ENCODE data around the gene TRAF3IP1.

DNA sequence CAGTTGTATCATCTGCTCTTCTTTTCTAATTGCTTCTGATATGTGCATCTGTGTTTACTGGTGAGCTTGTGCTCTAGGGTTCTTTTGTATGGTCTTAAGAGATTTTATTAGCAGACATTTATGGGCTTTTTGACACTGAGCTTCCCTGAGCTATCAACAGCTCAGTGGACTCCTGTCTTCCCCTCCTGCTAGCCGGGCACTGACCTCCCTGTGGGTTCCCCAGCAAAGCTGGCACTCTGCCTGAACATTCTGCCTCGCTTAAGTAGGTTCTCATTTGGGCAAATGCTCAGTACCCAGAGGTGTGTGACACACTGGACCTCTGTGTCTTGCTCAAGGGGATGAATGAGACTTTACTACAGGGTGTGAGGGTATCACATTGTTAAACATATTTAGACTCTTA is 15.8 kb downstream of the TRAF3IP1 start:
- TF ChIP-seq, protein P1, sequence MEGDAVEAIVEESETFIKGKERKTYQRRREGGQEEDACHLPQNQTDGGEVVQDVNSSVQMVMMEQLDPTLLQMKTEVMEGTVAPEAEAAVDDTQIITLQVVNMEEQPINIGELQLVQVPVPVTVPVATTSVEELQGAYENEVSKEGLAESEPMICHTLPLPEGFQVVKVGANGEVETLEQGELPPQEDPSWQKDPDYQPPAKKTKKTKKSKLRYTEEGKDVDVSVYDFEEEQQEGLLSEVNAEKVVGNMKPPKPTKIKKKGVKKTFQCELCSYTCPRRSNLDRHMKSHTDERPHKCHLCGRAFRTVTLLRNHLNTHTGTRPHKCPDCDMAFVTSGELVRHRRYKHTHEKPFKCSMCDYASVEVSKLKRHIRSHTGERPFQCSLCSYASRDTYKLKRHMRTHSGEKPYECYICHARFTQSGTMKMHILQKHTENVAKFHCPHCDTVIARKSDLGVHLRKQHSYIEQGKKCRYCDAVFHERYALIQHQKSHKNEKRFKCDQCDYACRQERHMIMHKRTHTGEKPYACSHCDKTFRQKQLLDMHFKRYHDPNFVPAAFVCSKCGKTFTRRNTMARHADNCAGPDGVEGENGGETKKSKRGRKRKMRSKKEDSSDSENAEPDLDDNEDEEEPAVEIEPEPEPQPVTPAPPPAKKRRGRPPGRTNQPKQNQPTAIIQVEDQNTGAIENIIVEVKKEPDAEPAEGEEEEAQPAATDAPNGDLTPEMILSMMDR (IDR thresholded peaks at IDR 0.05 in 4 of 5, conservative IDR thresholded peaks at IDR 0.05 in 1 of 5), result no peak
- no peak for TF ChIP-seq POLR2A (IDR thresholded peaks at IDR 0.05)
